ENCODE measurements around the gene C15orf62.

The C15orf62 gene

DNA sequence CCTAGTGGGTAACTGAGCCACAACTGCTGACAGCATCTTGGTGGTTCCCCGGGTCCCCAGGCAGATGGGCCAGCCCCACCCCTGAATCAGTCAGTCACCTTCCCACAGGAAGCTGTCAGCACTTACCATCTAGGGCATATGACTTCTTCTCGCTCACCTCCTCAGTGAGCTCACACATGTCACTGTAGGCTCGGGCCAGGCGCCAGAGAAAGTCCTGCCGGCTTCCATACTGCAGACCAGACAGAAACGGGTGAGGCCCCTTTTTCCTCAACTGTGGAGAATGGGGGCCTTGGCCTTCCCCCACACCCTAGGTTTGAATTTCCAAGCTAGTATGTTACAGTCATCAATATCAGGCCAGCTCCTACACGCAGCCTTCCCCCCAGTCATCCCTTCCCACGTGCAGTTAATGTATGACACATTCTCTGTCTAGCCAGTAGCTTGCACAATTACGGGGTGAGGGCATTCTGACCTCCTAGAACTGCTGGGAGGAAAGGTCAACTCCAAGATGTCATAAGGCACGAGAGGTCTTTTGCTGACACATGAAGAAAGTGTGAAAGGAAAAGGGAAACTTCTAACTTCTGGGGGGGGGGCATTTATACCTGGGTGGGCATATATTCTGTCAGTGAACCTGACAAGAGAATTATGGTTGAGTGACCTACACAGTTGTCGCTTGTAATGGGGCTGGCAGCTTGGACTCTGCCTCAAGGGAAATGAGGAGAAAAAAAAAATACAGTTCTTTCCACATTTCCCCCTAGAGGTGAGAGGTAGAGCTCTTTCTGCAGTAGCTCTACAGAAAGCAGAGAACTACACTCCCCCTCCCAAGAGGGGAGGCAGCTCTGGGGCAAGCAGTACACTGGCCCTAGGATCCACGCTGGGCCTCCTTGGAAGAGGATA is 25.6 kb upstream of the C15orf62 start:
- POLR2A ChIA-PET: interaction anchor here (0.6 to 0.9 kb wide), 2 partner anchors 32 to 63 kb away, joined by 3 to 4 read pairs; partner anchors contain the start of gene DNAJC17
- DNase-seq (ENCODE audit: extremely low spot score): no peak
- TF ChIP-seq LEF1 (IDR thresholded peaks at IDR 0.05; ENCODE audit: borderline replicate concordance) (no peak), HDGF (IDR thresholded peaks at IDR 0.05; ENCODE audit: borderline replicate concordance) (no peak), CTBP1 (IDR thresholded peaks at IDR 0.05; ENCODE audit: borderline replicate concordance) (no peak), NFRKB (IDR thresholded peaks at IDR 0.05) (no peak), ARNT (IDR thresholded peaks at IDR 0.05) (no peak), TARDBP (IDR thresholded peaks at IDR 0.05) (no peak), L3MBTL2 (conservative IDR thresholded peaks at IDR 0.05) (no peak), SUZ12 (IDR thresholded peaks at IDR 0.05) (no peak), FOXM1 (IDR thresholded peaks at IDR 0.05; ENCODE audit: borderline replicate concordance) (no peak), ZNF384 (IDR thresholded peaks at IDR 0.05) (no peak), ELF4 (IDR thresholded peaks at IDR 0.05) (no peak), FOXA1 (IDR thresholded peaks at IDR 0.05) (no peak), FOXK2 (IDR thresholded peaks at IDR 0.05) (no peak), SP1 (IDR thresholded peaks at IDR 0.05) (no peak), BHLHE40 (IDR thresholded peaks at IDR 0.05; ENCODE audit: borderline replicate concordance) (no peak)
- TF ChIP-seq, protein P1, sequence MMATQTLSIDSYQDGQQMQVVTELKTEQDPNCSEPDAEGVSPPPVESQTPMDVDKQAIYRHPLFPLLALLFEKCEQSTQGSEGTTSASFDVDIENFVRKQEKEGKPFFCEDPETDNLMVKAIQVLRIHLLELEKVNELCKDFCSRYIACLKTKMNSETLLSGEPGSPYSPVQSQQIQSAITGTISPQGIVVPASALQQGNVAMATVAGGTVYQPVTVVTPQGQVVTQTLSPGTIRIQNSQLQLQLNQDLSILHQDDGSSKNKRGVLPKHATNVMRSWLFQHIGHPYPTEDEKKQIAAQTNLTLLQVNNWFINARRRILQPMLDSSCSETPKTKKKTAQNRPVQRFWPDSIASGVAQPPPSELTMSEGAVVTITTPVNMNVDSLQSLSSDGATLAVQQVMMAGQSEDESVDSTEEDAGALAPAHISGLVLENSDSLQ (IDR thresholded peaks at IDR 0.05): no peak
- CTCF ChIA-PET: interaction anchor here (1.2 kb wide), 1 partner anchor 38 kb away, joined by 4 read pairs; no protein-coding TSS in a partner anchor

DNA sequence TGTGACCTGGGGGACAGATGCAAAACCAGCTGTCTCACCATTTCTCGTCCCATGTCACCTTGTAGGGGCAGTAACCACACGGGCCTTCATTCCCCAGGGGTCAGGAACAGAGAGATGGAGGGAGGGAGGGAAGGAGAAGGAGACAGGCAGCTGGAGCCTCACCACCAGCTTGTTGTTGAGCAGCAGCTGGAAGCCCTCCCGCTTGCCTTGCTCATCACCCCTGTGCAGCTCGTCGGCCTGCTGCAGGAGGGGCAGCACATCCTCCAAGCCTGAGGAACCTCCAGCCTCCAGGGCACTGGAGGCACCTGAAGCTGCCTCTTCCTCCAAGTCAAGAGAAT is 25.0 kb upstream of the C15orf62 start:
- CTCF ChIA-PET: interaction anchor here (0.6 to 1.2 kb wide), 2 partner anchors 22 to 38 kb away, joined by 3 to 4 read pairs; no protein-coding TSS in a partner anchor
- no peak for DNase-seq (ENCODE audit: extremely low spot score)
- POLR2A ChIA-PET: interaction anchor here (0.6 to 0.9 kb wide), 2 partner anchors 33 to 63 kb away, joined by 3 to 4 read pairs; partner anchors contain the start of gene DNAJC17

DNA sequence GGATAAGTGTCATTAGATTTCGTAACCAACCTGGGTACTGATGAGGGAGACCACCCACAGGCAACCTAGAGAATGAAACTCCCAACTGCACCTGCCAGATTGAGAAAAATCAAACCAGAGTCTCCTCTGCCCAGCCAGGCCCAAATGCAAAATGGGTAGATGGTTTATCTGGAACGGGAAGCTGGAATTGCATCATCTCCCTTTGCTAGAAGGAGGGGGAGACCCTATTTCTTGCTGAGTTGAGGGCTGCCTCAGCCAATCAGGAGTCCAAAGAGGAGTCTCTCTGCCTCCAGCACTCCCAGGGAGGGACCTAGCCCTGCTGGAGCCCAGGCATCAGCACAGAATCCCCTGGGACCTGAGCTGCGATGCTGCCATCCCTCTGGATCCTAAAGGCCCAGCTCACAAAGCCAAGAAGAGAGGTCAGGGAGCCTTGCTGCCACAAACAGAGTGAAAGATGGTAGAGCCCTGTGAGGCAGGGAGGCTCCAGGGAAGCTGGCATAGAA is 22.8 kb upstream of the C15orf62 start:
- TF ChIP-seq HDGF (IDR thresholded peaks at IDR 0.05; ENCODE audit: borderline replicate concordance) (no peak), TARDBP (IDR thresholded peaks at IDR 0.05) (no peak), BHLHE40 (IDR thresholded peaks at IDR 0.05; ENCODE audit: borderline replicate concordance) (no peak), FOXK2 (IDR thresholded peaks at IDR 0.05) (no peak), FOXA1 (IDR thresholded peaks at IDR 0.05) (no peak), ARNT (IDR thresholded peaks at IDR 0.05) (no peak), ZNF384 (IDR thresholded peaks at IDR 0.05) (no peak)
- POLR2A ChIA-PET: interaction anchor here (0.8 to 1.2 kb wide), 3 partner anchors 18 to 177 kb away, joined by 3 to 4 read pairs (median 3); partner anchors contain the start of gene RHOV
- DNase-seq (ENCODE audit: extremely low spot score): no peak
- CTCF ChIA-PET: interaction anchor here (0.6 to 1.7 kb wide), 6 partner anchors 17 to 147 kb away, joined by 3 to 10 read pairs (median 3); partner anchors contain the start of genes GCHFR and VPS18

More for the DNA sequence above, 25.0 kb upstream of the C15orf62 start:
- TF ChIP-seq NFRKB (IDR thresholded peaks at IDR 0.05): no peak
- TF ChIP-seq CTBP1 (IDR thresholded peaks at IDR 0.05; ENCODE audit: borderline replicate concordance): no peak
- no peak for TF ChIP-seq FOXA1 (IDR thresholded peaks at IDR 0.05)
- no peak for TF ChIP-seq HDGF (IDR thresholded peaks at IDR 0.05; ENCODE audit: borderline replicate concordance)
- TF ChIP-seq L3MBTL2 (conservative IDR thresholded peaks at IDR 0.05): no peak
- TF ChIP-seq, protein P1 (IDR thresholded peaks at IDR 0.05): no peak
- no peak for TF ChIP-seq TARDBP (IDR thresholded peaks at IDR 0.05)
- TF ChIP-seq FOXM1 (IDR thresholded peaks at IDR 0.05; ENCODE audit: borderline replicate concordance): no peak
- no peak for TF ChIP-seq SP1 (IDR thresholded peaks at IDR 0.05)
- no peak for TF ChIP-seq ZNF384 (IDR thresholded peaks at IDR 0.05)
- TF ChIP-seq ARNT (IDR thresholded peaks at IDR 0.05): no peak
- TF ChIP-seq LEF1 (IDR thresholded peaks at IDR 0.05; ENCODE audit: borderline replicate concordance): no peak
- TF ChIP-seq BHLHE40 (IDR thresholded peaks at IDR 0.05; ENCODE audit: borderline replicate concordance): no peak
- no peak for TF ChIP-seq SUZ12 (IDR thresholded peaks at IDR 0.05)
- no peak for TF ChIP-seq ELF4 (IDR thresholded peaks at IDR 0.05)
- no peak for TF ChIP-seq FOXK2 (IDR thresholded peaks at IDR 0.05)

DNA sequence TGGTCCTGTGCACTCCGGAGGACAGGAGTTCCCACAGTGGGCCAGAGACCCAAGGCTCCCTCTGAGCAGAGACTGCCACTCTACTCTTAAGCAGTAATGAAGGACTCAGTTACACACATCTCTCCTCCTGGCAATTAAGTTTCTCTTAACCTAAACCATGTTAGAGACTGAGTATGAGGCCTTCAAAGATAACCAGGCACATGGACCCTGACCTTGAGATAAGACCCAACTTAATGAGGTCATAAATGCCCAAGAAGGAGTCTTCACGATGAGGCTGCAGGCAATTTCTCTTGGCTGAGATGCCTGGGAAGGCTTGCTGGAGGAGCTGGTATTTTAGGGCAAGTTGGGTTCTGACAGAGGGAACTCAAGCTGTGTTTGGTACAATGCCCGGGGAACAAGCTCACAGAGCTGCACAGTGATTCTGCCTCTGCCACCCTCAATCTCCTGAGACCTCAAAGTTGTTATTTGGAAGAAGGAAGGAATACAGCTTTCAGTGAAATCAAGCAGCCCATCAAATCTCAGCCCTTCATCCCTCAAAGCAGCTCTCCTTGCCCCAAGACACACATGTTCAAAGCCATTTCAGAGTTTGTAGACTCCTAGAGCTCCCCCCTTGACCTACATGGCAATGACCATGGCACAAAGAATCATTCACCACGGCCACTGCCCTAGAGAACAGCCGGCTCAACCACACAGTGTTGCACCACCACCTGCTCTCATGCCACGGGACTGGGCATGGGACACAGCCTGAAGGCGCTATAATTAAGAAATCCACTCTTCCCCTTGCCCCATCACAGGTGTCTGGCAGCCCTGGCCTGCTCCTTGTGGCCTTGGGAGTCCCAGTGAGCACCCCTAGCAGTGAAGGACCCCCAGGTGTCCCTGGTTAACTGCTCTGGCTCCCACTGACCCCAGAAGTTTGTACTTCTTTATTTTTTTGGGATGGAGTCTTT is 21.8 kb upstream of the C15orf62 start:
- no peak for DNase-seq (ENCODE audit: extremely low spot score)
- POLR2A ChIA-PET: interaction anchor here (0.8 kb wide), 1 partner anchor 17 kb away, joined by 3 read pairs; no protein-coding TSS in a partner anchor
- TF ChIP-seq, protein P1 (IDR thresholded peaks at IDR 0.05): no peak
- TF ChIP-seq SUZ12 (IDR thresholded peaks at IDR 0.05): no peak
- TF ChIP-seq FOXK2 (IDR thresholded peaks at IDR 0.05): no peak
- no peak for TF ChIP-seq LEF1 (IDR thresholded peaks at IDR 0.05; ENCODE audit: borderline replicate concordance)
- TF ChIP-seq HDGF (IDR thresholded peaks at IDR 0.05; ENCODE audit: borderline replicate concordance): no peak
- TF ChIP-seq TARDBP (IDR thresholded peaks at IDR 0.05): no peak
- TF ChIP-seq ZNF384 (IDR thresholded peaks at IDR 0.05): no peak
- TF ChIP-seq ARNT (IDR thresholded peaks at IDR 0.05): no peak
- TF ChIP-seq FOXA1 (IDR thresholded peaks at IDR 0.05): no peak
- no peak for TF ChIP-seq BHLHE40 (IDR thresholded peaks at IDR 0.05; ENCODE audit: borderline replicate concordance)
- TF ChIP-seq NFRKB (IDR thresholded peaks at IDR 0.05): no peak
- TF ChIP-seq FOXM1 (IDR thresholded peaks at IDR 0.05; ENCODE audit: borderline replicate concordance): no peak
- no peak for TF ChIP-seq CTBP1 (IDR thresholded peaks at IDR 0.05; ENCODE audit: borderline replicate concordance)
- TF ChIP-seq ELF4 (IDR thresholded peaks at IDR 0.05): no peak
- TF ChIP-seq L3MBTL2 (conservative IDR thresholded peaks at IDR 0.05): no peak
- CTCF ChIA-PET: interaction anchor here (1.1 to 2.4 kb wide), 3 partner anchors 34 to 113 kb away, joined by 3 to 10 read pairs (median 6); no protein-coding TSS in a partner anchor
